ENCODE results near the gene STAU1. TPM values are rescaled to one million over a fixed set of nuclear protein-coding genes. Genes with fewer than 3 reads are reported as not detected.
A peak's percentile ranks its signal among the peaks of the same experiment; 100 is the strongest.

Gene STAU1
- total and polyA plus RNA-seq, 2 of the 13 experiments (the other 11 are each of a cell fraction or from before 2014, with no cell fraction given): 119 to 133 TPM

- peak; percentile 57; the same call in 1 of the 2 replicates for TF ChIP-seq ZNF543 (CRISPR knock-in tag; IDR thresholded peaks at IDR 0.05)
- TF ChIP-seq RBFOX2 (IDR thresholded peaks at IDR 0.05; ENCODE audit: low read depth, low read length): peak; percentile 92
- no peak for TF ChIP-seq ZNF761 (CRISPR knock-in tag; conservative IDR thresholded peaks at IDR 0.05)
- TF ChIP-seq GTF2F1 (IDR thresholded peaks at IDR 0.05; ENCODE audit: low read length): 0 out of 2 replicates have a peak, but pooled peaks have one; percentile 42
- no peak for TF ChIP-seq HDAC6 (IDR thresholded peaks at IDR 0.05; ENCODE audit: low read depth, low read length)
- TF ChIP-seq NCOR1 (IDR thresholded peaks at IDR 0.05; ENCODE audit: borderline replicate concordance, low read length): peak; percentile 47; the same call in 1 of the 2 replicates
- peak; percentile 89 for TF ChIP-seq ZNF557 (CRISPR knock-in tag; IDR thresholded peaks at IDR 0.05)
- TF ChIP-seq FIP1L1 (IDR thresholded peaks at IDR 0.05; ENCODE audit: borderline replicate concordance, insufficient read depth, low read depth, low read length): no peak
- peak; percentile 82 for TF ChIP-seq TBL1XR1 (IDR thresholded peaks at IDR 0.05; ENCODE audit: borderline replicate concordance, low read length, partially characterized antibody)
- no peak for TF ChIP-seq MTF1 (CRISPR knock-in tag; IDR thresholded peaks at IDR 0.05)
- TF ChIP-seq BATF2 (CRISPR knock-in tag; IDR thresholded peaks at IDR 0.05): 0 out of 2 replicates have a peak, but pooled peaks have one; percentile 16
- TF ChIP-seq ZNF775 (CRISPR knock-in tag; IDR thresholded peaks at IDR 0.05; ENCODE audit: borderline replicate concordance): 0 out of 2 replicates have a peak, but pooled peaks have one; percentile 47
- TF ChIP-seq SP1 (IDR thresholded peaks at IDR 0.05): no peak
- peak; percentile 92 for TF ChIP-seq SP1 (CRISPR knock-in tag; IDR thresholded peaks at IDR 0.05)
- peak; percentile 62 for TF ChIP-seq HBP1 (CRISPR knock-in tag; IDR thresholded peaks at IDR 0.05; ENCODE audit: low read depth)
- no peak for TF ChIP-seq SOX13 (IDR thresholded peaks at IDR 0.05)
- TF ChIP-seq SOX13 (CRISPR knock-in tag; conservative IDR thresholded peaks at IDR 0.05 in 1 of 2, IDR thresholded peaks at IDR 0.05 in 1 of 2): peak in 1 of 2 experiments; percentile 58; a peak in 2 of 4 replicates
- TF ChIP-seq ZNF335 (CRISPR knock-in tag; IDR thresholded peaks at IDR 0.05): peak; percentile 95
- 0 out of 2 replicates have a peak, but pooled peaks have one; percentile 25 for TF ChIP-seq ZNF512B (CRISPR knock-in tag; IDR thresholded peaks at IDR 0.05; ENCODE audit: borderline replicate concordance)
- peak; percentile 80; the same call in 1 of the 2 replicates for TF ChIP-seq ZNF749 (CRISPR knock-in tag; IDR thresholded peaks at IDR 0.05; ENCODE audit: borderline replicate concordance)
- TF ChIP-seq RFXANK (CRISPR knock-in tag; IDR thresholded peaks at IDR 0.05): 0 out of 2 replicates have a peak, but pooled peaks have one; percentile 21
- peak; percentile 60; the same call in 1 of the 2 replicates for TF ChIP-seq AHR (CRISPR knock-in tag; IDR thresholded peaks at IDR 0.05)
- TF ChIP-seq SRSF1 (optimal IDR thresholded peaks at IDR 0.05; ENCODE audit: low read depth, low read length): no peak
- TF ChIP-seq HNRNPK (IDR thresholded peaks at IDR 0.05; ENCODE audit: low read depth, low read length, poor library complexity, severe bottlenecking): peak; percentile 97
- no peak for TF ChIP-seq MATR3 (CRISPR knock-in tag; IDR thresholded peaks at IDR 0.05)
- peak; percentile 78 for TF ChIP-seq NFYC (CRISPR knock-in tag; IDR thresholded peaks at IDR 0.05)
Observed at GRCh38 chr20:49187851-49188641, at the start of gene STAU1 (continued).
